Brain pericyte (primary cell): ENCODE measurements around the gene GPC6.
A peak's percentile ranks its signal among the peaks of the same experiment; 100 is the strongest.

Source experiments
- DNase-seq: peaks from one replicate; pipeline ENCODE4 v3.0.0-alpha.2; 2012; ENCODE audit warnings: low read depth, low spot score

The GPC6 gene

DNA sequence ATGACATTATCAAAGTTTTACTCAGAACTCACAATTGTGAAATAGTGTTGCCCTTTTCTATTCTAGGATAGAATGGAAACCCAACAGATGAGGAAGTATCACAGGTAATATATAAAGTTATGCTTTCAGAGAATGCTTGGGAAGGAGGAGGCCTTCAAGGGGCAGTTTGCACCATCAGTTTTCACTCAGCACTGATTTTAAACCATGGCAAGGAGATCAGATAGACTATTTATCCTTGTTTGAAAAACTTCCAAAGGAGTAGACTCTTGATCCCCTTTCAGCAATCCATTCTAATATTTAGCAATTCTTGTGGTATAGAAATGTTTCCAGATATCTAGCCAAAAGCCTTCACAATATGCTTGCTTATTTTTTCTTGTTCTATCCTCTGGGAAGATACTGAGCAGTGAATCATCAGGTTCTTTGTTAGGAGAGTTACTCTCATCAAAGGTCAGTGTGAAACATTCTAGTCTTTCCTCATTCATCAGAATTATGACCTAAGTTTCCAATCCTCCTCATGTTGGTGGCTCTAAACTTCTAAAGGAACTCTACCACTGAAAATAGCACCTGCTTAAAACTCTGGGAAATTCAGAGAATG, 3.8 kb downstream of the GPC6 start:
- DNase-seq: no peak

DNA sequence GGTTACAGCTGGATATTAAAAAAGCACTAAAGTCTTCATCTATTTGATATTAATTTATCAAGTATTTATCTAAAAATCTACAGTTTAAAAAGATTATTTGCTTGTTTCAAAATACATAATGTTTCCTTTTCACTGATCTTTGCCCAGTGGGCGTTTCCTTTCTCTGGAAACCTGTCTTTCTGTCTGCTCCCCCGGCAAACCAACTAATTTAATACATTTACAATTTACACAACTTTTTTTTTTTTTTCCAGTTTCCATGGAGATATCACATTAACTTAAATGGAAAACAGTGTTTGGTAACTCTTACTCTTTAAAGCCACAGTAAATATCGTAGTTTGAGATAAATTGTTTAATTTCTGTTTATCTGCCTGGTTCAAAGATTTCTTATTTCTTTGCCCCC, 5.3 kb downstream of the GPC6 start:
- DNase-seq: no peak

DNA sequence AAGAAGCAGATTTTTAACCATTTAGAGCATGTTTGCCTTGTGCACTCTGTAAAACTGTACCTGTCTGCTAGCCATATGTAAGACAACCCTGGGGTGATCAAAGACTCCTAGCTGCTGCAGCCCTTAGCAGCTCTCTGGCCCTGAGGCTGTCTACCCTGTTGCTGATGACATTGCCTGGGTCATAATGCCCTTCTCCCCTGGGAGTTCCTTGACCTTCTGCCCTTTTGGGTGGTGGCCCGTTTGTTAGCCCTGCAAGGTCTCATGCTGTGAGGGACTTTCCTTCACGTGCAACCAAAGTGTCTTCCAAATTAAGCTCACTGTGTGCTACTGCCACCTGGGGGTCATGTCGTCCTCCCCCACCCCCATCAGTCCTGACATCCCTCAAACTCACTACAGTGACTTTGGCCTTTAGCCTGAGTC, 7.4 kb downstream of the GPC6 start:
- DNase-seq: no peak

DNA sequence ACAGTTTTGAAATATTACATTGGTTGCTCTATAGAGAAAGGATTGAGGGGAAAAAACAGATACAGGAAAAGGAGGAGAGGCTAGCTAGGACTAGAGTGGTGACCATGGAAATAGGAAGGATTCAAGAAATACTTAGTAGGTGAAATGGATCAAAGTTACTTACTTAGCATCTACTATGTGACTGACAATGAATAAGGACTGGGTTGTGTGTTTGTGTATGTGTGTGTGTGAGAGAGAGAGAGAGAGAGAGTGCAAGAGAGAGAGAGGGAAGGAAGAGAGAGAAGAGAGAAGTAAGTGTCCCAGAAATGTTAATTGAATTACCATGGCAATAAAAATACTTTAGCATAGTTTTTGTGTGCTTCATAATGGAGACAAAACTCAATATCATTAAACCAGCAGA, 7.9 kb downstream of the GPC6 start:
- no peak for DNase-seq

DNA sequence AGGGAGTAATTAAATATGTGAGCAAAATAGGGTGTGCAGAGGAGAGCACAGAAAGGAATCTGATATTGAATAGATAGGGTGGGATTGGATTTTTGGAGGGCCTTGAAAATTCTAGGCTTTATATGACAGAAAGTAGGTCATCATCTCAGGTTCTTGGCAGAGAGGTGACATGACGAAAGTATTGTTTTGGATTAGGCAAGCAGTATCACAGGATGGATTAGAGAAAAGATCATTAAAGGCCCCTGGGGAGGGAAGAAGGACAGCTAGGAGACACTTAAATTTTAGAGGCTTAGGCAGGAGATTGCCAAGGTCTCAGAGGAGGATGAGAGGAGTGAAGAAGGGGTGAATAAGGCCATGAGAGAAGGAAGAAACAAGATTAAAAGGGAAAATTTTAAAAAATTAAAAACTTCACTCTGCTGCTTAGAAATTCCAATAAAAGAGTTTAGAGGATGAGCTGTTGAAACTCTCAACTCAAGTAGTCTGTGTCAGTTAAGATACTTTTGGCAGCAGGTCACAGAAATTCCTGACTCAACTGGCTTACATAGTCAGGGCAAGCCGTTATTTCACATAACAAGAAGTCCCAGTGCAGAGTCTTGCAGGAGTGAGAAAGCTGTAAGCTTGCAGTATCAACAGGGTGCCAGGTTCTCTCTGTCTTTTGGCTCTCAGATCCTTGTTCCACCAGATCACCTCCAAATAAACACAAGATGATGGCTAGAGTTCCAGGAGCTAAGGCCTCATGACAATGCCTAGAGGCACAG, 8.8 kb downstream of the GPC6 start:
- no peak for DNase-seq

DNA sequence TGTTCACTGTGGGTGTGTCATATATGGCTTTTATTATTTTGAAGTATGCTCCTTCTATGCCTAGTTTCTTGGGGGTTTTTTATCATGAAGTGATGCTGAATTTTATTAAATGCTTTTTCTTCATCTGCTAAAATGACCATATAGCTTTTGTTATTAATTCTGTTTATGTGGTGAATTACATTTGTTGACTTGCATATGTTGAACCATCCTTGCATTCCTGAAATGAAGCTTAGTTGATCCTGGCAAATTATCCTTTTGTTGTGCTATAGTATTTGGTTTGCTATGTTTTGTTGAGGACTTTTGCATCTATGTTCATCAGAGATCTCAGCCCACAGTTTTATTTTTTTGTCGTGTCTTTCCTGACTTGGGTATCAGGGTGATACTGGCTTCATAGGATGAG, 12.1 kb downstream of the GPC6 start:
- DNase-seq: no peak

DNA sequence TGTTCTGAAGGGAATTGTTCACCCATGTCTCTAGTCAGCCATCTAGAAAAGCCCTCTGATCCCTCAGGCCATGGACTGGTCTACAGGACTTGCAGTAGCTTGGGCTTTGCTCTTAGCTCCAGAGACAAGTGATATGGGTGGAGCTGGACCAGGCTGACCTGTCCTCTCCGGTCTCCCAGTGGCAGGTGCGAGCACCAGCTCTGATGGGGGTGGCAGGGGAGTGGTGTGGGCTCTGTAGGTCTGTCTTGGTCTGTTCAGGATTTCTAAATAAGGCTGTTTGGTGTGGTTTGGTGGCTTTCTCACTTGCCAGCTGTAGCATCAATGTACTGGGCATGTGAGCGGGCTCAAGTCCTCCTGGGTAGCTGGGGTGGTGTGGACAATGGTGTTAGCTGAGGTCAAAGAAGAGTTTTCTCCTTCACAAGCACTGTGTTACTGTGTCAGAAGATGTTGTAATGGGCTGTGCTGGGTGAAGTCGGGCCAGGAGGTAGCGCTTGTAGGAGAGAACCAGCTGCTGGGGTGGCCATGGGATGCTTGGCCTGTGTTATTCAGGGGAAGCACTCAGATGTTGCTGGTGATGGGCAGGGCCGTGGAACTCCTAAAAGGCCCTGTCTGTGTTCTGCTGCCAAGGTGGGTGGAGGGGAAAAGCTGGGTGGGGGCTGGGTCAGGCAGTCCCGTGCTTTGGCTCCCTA, 16.9 kb downstream of the GPC6 start:
- DNase-seq: no peak

DNA sequence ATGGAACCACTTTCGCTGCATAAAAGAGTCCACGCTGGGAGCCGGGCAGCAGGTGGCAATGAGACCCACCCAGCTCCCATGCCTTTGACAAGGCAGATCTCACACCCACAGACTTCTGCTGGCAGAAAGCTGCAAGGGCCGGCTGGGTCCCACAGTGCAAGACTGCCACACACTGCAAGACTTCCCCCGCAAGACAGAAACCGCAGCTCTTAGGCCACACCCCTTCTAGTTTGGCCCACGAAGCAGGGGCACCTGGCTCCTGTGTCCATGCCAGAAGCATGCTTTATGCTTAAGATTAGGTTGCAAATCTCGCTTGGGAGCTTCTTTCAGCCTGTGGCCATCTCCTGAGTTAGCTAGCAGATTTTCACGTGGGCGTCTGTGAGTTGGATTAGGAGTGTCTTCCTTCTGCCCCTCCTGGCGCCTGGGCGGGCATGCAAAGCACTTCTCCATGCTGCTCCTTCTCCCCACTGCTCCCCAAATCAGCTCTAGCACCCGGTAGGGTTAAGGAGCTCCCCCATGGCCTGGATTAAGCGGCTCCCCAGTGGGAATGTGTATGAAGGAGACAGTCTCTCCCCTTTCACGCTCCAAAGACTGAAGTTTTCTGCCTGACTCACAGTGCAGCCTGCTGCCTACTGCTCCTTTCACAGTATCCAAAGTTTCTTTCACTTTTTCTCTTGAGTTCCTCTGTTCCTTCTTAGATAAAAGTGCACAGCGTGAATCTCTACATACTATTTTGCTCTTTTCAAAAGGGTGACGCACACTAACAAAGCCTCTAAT, 17.7 kb downstream of the GPC6 start:
- no peak for DNase-seq

DNA sequence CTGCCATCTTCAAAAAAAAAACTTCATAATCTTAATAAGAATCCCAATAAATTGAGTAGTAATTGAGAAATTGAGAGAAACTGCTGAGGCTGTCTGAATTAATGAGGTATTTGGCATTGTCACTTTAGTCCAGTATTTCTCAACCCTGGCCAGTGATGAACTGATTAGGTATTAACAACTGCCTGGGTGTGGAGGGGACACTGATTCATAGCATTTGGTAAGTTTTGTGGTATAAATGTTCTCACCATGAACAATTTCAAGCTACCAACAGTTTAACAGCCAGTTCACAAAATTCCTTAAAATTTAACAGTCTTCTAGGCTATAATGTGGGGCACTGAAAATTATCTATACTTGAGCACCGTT, 18.3 kb downstream of the GPC6 start:
- no peak for DNase-seq

DNA sequence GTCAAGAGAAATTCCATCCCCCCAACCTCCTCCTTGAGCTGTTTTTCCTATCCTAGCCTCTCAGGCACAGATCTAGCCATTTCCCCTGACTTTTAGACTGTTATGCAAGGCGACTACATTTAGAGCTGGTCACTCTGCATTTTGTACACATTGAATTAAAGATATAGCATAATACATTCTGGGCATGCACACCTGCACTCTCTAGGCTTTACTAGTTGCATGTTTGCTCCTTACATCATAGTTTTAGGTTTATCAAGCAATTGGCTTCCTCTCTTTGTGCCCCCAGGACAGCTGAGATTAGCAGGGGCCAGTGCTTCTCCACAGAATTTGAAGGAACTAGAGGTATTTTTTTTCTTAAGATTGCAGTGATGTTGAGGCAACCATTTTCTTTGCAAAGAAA, 19.5 kb downstream of the GPC6 start:
- DNase-seq: no peak

DNA sequence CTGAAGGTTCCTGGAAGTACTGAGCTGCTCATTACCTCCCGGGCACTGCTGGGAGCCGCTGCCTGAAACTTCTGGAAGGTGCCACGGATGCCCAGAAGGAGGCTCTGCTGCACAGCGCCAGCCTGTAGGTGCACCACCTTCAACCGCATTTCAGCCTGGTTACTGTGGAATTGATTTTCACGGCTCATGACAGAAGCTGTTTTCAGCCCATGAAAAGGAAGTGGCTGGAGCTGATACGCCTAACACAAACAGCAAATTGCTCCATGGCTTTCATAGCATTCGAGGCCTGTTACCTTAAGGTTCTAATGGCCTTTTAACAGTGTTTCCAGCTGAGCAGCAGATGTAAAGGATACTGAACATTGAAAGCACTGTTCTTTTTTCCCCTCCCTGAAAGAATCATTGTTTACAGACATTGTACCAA, 22.0 kb downstream of the GPC6 start:
- DNase-seq: no peak

DNA sequence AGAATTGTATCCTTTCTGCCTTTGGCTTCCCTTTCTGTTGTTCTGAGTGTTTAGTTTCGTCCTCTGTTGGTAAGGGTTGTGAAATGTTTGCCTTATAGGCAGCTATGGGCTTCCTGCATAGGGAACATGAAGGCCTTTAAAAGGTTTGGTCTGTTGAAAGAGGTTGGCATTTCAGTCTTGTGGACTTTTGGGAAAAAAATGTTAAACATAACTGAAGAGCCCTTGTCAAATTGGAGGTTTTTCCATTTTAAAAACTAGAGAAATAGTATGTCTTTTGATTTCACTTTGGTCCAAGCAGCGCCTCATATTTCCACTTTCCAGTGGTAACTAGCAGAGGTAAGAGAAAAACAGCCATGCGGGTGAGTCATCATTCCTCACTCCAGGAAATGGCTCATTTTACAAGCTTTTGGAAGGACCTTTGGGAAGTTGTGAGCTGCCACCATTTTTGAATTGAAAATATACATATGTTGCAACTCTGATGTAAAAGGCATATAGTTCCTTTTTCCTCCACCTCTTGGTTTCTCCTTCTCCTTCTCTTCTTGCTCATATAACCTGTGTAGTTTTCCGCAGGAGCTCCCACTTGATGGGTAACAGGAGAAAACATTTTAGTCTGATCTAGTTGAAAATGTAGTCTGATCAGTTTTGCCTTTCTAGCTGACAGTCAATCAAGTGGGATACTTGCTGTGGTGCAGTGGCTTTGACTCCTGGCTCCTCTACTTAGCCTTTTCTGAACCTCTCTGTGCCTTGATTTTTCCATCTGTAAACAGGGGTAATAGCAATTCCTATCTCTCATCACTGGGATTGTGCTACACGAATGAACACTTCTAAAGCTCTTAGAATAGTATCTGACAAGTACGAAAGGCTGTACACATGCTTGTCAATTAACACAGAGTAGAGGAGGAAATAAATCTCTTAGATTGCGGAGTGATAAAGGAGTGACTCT, 23.0 kb downstream of the GPC6 start:
- DNase-seq: peak; percentile 39

DNA sequence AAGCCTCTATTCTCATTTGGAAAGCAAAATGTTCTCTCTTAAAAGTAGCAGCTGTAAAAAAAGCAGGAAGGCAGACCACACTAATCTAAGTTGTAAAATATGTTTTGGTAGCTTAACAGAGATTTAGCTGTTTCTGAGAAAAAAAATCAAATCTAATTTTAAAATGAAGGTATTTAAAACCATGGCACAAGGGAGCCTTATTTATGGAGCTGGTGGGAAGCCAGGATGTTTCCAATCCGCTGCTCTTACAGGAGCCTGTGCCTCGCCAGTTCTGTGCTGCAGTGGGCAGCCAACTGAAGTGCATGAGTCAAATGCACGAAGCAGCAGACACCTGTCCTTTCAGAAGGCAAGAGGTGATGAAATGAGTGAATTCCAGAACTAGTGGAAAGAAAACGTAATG, 28.2 kb downstream of the GPC6 start:
- DNase-seq: no peak

DNA sequence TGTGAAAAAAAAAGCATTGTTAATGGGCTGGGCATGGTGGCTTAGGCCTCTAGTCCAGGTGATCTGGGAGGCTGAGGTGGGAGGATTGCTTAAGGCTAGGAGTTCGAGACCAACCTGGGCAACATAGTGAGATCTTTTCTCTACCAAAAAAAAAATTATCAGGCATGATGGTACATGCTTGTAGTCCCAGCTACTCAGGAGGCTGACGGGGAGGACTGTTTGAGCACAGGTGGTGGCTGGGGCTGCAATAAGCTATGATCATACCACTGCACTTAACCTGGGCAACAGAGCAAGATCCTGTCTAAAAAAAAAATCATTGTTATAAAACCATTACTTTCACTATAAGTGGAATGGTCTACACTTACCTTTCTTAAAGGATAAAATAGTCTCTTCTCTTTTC, 30.4 kb downstream of the GPC6 start:
- no peak for DNase-seq

DNA sequence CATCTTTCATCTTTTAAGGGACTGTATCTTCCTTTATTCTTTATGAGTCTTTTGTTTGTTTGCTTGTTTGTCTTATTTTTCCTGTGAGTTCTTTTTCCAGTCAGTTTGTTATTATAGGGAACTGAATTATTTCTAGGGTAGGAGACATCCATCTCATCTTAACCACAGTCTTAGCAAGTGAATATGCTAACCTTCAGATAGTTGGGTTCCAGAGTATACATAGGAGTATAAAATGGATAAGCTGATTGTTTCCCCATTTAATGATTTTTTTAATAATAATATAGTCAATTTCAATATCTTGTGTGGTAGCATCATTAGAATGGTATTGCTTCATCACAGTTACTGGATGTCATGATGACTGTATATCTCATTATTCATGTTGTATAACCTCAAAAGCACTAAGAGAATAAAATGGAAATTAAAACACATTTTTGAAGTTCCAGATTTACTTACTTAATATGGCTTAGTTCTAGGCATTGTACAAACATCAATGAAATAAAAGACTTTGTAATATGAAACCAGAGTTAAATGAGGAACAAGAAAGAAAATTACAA, 33.0 kb downstream of the GPC6 start:
- DNase-seq: no peak

DNA sequence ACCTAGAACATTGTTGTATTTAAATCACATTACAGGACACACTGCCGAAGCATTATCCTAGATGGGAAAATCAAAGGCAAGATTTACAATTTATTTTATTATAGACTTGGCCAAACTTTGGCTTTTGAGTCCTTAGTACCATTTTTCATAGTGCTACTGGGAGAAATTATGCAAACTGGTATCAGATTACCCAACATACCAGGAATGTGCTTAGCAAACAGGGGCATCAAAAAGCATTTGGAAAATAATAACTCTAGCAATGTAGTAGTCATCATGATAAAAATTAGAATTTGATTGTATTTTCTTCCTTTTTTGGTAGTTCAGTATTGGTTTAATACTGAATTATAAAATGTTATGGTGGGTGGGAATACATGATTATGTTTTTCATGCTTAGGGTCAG, 34.0 kb downstream of the GPC6 start:
- DNase-seq: no peak

DNA sequence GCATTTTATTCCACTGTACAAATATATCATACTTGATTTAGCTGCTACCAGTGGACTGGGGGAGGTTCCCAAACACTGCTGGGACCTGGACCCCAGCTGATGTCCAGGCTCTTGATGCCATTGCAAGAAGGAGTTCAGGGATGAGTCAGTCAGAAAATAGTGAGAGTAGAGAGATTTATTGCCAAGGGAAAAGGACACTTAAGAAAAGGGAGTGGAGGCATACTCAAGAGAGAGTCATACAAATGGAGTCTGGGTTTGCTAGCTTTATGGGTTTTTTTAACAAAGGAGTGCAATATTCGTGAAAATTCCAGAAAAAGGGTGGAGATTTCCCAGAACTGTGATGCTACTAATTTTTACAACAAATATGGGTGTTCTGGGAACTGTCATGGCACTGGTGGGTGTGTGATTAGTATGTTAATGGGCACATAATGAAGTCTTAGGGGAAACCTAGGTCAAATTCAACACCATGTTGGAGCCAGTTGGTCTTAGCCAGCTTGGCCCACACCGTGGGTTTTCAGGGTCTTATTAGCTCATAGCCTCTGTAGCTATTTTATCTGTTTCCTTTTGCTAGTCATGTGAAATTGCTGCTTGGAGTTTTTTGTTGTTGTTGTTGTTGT, 36.2 kb downstream of the GPC6 start:
- DNase-seq: no peak

DNA sequence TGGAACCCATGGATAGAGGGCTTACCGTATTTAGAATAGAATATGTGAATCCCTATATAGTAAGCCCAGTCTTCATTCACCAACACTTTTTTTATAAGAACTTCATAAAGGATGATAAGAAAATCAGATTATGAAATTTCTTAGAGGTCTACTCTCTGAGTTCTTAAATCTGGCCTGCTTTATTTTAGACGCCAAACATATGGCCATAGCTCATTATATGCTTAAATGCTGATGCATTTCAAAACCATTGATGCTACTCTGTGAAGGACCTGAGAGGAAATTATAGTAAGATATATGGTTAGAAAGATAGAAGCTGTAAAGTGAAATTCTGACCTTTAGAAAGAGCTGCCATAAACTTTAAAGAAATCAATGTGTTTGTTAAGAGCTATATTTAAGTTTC, 38.3 kb downstream of the GPC6 start:
- DNase-seq: no peak

DNA sequence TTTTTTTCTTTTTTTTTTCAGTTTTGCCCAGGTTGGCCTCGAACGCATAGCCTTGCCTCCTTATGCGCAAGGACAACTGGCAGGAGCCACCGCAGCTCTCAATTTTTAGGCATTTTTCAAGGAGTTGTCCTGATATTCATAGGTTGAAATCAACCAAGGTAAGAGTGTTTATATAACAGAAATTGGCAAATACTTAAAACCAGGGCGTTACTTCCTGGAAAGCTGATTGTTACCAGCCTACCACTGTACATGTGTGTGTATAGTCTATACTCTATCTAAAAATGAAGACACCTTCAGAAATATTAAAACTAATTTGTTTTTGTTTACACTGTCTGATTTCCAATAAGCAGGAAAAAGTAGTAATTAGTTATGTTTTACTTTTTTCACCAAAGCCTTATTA, 39.2 kb downstream of the GPC6 start:
- DNase-seq: no peak

DNA sequence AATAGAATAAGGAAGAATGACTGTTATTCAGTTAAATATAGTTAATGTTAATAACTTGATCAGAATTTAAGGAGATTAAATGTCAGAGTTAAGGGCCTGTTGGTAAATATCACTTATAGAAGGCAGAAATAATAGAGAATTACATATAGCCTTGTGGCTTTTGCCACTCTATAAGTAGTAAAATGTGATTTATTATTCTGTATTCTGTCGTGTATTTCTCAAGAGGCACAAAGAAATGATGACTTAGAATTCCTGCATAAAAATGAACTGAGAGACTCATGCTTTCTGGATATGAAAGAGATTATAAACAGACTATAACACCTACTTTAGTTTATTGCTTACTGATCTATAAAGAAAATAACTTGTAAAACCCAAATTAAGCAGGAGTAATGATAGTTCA, 40.1 kb downstream of the GPC6 start:
- DNase-seq: no peak
